Measurements from ENCODE around the gene KIF3C. TPM values are rescaled to one million over a fixed set of nuclear protein-coding genes. Genes with fewer than 3 reads are reported as not detected.

Gene KIF3C
- total and polyA plus RNA-seq, 5 experiments from 2014 or later, result 0.63 to 4.9 (median 1.1) TPM

DNA sequence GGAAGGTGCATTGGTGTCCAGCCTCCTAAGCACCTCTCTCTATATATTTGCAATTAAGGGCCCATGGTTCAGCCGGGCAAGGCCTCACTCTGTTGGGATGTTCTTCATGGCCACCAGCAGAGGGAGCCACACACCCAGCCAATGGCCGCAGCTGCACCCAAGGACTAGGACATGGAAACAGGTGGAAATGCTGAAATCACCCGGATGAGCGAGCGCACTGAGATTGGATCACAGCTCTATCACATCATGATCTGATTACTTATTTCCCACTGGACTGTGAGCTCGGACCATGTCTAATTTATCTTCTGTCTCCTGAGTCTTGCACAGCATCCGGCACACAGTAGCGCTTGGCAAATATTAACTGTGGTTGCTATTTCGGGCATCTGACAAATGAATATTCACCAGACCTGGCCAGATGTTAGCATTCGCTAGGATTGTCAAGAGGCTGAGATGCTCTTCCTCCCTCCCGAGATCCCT, 31.2 kb downstream of the KIF3C start:
- H3K36me3 Mint-ChIP-seq, result no peaks in the 10 kb centered on the region
- no peak overlapping the region for H3K27ac Mint-ChIP-seq
- peaks cover 0 to 2% (median 1%) of the 10 kb centered on the region in 4 donors for H3K4me1 Mint-ChIP-seq
- H3K4me3 Mint-ChIP-seq, result no peak overlapping the region
- no peaks in the 10 kb centered on the region for H3K9me3 Mint-ChIP-seq
- no peaks in the 10 kb centered on the region for H3K27me3 Mint-ChIP-seq
- POLR2A ChIA-PET, result no interaction called here
- DNase-seq (peak; percentile 33 to 77 (median 62)), ATAC-seq (peak; percentile 95 to 99)

DNA sequence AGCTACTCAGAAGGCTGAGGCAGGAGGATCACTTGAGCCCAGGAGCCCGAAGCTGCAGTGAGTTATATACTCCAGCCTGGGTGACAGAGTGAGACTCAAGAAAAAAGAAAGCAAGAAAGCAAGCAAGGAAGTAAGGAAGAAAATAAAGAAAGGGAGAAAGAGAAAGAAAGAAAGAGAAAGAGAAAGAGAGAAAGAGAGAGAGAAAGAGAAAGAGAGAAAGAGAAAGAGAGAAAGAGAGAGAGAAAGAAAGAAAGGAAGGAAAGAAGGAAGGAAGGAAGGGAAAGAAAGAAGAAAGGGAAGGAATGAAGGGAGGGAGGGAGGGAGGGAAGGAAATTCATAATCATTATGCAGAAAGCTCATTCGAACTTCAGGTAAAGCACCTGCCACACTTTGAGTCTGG, 33.9 kb downstream of the KIF3C start:
- ATAC-seq (no peak), DNase-seq (no peak)
- H3K27ac Mint-ChIP-seq, result no peak overlapping the region
- H3K36me3 Mint-ChIP-seq, result no peaks in the 10 kb centered on the region
- no peak overlapping the region for H3K4me3 Mint-ChIP-seq
- H3K9me3 Mint-ChIP-seq, result no peaks in the 10 kb centered on the region
- POLR2A ChIA-PET, result interaction anchor here (0.6 kb wide), 1 partner anchor 25 kb away, joined by 4 read pairs; no protein-coding TSS in a partner anchor
- H3K4me1 Mint-ChIP-seq, result peaks cover 0 to 2% (median 1%) of the 10 kb centered on the region in 4 donors
- no peaks in the 10 kb centered on the region for H3K27me3 Mint-ChIP-seq

DNA sequence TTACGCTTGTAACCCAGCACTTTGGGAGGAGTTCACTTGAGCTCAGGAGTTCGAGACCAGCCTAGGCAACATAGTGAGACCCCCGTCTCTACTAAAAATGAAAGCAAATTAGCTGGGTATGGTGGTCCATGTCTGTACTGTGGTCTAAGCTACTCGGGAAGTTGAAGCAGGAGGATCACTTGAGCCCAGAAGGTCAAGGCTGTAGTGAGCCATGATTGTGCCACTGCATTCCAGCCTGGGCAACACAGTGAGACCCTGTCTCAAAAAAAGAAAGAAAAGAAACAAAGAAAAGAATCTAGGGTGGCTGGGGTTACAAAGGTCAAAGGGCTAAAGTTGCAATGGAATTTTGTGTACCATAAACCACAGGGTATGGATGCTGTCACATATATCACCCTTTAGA, 41.3 kb downstream of the KIF3C start:
- H3K27me3 Mint-ChIP-seq, result no peaks in the 10 kb centered on the region
- no peak overlapping the region for H3K4me3 Mint-ChIP-seq
- H3K4me1 Mint-ChIP-seq, result peaks cover 0 to 3% (median 0%) of the 10 kb centered on the region in 4 donors
- no peak for DNase-seq
- peaks cover 0 to 6% (median 4%) of the 10 kb centered on the region in 3 donors for H3K36me3 Mint-ChIP-seq
- no peaks in the 10 kb centered on the region for H3K9me3 Mint-ChIP-seq
- POLR2A ChIA-PET, result no interaction called here
- ATAC-seq, result no peak
- H3K27ac Mint-ChIP-seq, result no peak overlapping the region

- Mint-ChIP-seq H3K4me1 (peaks cover 0 to 3% (median 0%) of the 10 kb centered on the region in 4 donors), H3K4me3 (no peak overlapping the region), H3K36me3 (peaks cover 0 to 6% (median 4%) of the 10 kb centered on the region in 3 donors), H3K27ac (peak overlapping the region in 1 of 10 donors; percentile 86), H3K9me3 (no peaks in the 10 kb centered on the region), H3K27me3 (no peaks in the 10 kb centered on the region)
- ATAC-seq, result no peak
- DNase-seq, result no peak
- POLR2A ChIA-PET, result no interaction called here
Measured at GRCh38 chr2:25939257-25939668, 43.0 kb downstream of the KIF3C start.

- H3K4me1 Mint-ChIP-seq, result peaks cover 0 to 3% (median 0%) of the 10 kb centered on the region in 4 donors
- DNase-seq (no peak), ATAC-seq (no peak)
- H3K9me3 Mint-ChIP-seq, result no peaks in the 10 kb centered on the region
- no peak overlapping the region for H3K4me3 Mint-ChIP-seq
- POLR2A ChIA-PET, result no interaction called here
- peaks cover 0 to 11% (median 4%) of the 10 kb centered on the region in 3 donors for H3K36me3 Mint-ChIP-seq
- no peaks in the 10 kb centered on the region for H3K27me3 Mint-ChIP-seq
- H3K27ac Mint-ChIP-seq, result peak overlapping the region in 1 of 10 donors; percentile 12
Measured at GRCh38 chr2:25938345-25938744, 44.0 kb downstream of the KIF3C start.

- H3K4me3 Mint-ChIP-seq, result no peak overlapping the region
- no peak for ATAC-seq
- H3K9me3 Mint-ChIP-seq, result no peaks in the 10 kb centered on the region
- DNase-seq, result no peak
- H3K36me3 Mint-ChIP-seq, result peaks cover 0 to 11% (median 4%) of the 10 kb centered on the region in 3 donors
- H3K27ac Mint-ChIP-seq, result peak overlapping the region in 1 of 10 donors; percentile 63
- POLR2A ChIA-PET, result no interaction called here
- no peaks in the 10 kb centered on the region for H3K27me3 Mint-ChIP-seq
- peaks cover 0 to 3% (median 0%) of the 10 kb centered on the region in 4 donors for H3K4me1 Mint-ChIP-seq
Measured at GRCh38 chr2:25936889-25937545, 45.3 kb downstream of the KIF3C start.

- DNase-seq, result no peak
- peaks cover 0 to 6% (median 3%) of the 10 kb centered on the region in 3 donors for H3K36me3 Mint-ChIP-seq
- H3K4me1 Mint-ChIP-seq, result peaks cover 0 to 2% (median 0%) of the 10 kb centered on the region in 4 donors
- no peaks in the 10 kb centered on the region for H3K27me3 Mint-ChIP-seq
- no peaks in the 10 kb centered on the region for H3K9me3 Mint-ChIP-seq
- ATAC-seq, result no peak
- no peak overlapping the region for H3K4me3 Mint-ChIP-seq
- POLR2A ChIA-PET, result no interaction called here
- H3K27ac Mint-ChIP-seq, result no peak overlapping the region
Measured at GRCh38 chr2:25933622-25934021, 48.7 kb downstream of the KIF3C start.

GRCh38 chr2:25929789-25930473, 52.4 kb downstream of the KIF3C start:
- Mint-ChIP-seq H3K27ac (peak overlapping the region in 1 of 10 donors; percentile 46), H3K4me1 (no peaks in the 10 kb centered on the region), H3K36me3 (peaks cover 0 to 17% (median 7%) of the 10 kb centered on the region in 3 donors), H3K9me3 (no peaks in the 10 kb centered on the region), H3K27me3 (no peaks in the 10 kb centered on the region), H3K4me3 (no peak overlapping the region)
- DNase-seq (no peak), ATAC-seq (no peak)
- POLR2A ChIA-PET, result no interaction called here

- POLR2A ChIA-PET, result no interaction called here
- no peak overlapping the region for H3K4me3 Mint-ChIP-seq
- ATAC-seq (no peak), DNase-seq (no peak)
- H3K27ac Mint-ChIP-seq, result no peak overlapping the region
- H3K36me3 Mint-ChIP-seq, result peaks cover 0 to 13% (median 7%) of the 10 kb centered on the region in 3 donors
- no peaks in the 10 kb centered on the region for H3K27me3 Mint-ChIP-seq
- H3K9me3 Mint-ChIP-seq, result no peaks in the 10 kb centered on the region
- H3K4me1 Mint-ChIP-seq, result no peaks in the 10 kb centered on the region
Measured at GRCh38 chr2:25928668-25929067, 53.6 kb downstream of the KIF3C start.

DNA sequence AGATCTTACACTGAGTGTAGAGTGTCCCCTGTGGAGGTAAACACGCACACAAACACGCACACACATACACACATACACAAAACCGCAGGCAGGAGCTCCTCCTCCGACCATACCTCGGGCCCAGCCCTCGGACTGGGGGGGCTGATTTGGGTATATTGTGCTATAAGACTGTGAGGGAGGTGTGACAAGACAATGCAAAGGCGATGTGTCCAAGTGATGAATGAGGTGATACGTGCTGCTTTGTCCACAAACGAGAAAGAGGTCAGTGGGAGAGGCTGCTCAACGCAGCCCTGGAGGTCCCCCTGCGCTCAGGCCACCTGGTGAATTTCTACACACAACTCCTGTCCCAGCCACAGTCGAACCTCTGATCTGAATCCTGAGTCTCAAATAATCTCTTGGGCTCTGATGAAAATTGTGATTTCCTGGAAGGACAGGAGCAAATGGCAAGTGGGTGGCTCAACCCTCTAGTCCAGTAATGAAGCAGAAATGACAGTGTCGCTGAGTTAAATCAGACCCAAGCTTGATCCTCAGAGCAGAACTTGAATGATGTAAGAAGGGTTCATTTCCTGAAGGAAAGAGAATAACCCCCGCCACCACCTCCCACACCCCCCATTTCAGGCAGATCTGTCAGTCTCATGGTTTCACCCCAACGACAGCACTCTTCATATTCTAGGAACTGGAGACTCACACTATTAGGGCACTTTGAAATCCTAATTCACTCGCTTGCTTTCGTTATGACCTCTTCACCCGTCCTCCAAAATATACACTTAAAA, 55.1 kb downstream of the KIF3C start:
- no peak for DNase-seq

GRCh38 chr2:25922501-25922900, 59.8 kb downstream of the KIF3C start:
- POLR2A ChIA-PET, result no interaction called here
- H3K4me1 Mint-ChIP-seq, result no peaks in the 10 kb centered on the region
- ATAC-seq (no peak), DNase-seq (no peak)
- H3K27ac Mint-ChIP-seq, result no peak overlapping the region
- H3K36me3 Mint-ChIP-seq, result no peaks in the 10 kb centered on the region
- H3K9me3 Mint-ChIP-seq, result no peaks in the 10 kb centered on the region
- no peak overlapping the region for H3K4me3 Mint-ChIP-seq
- H3K27me3 Mint-ChIP-seq, result no peaks in the 10 kb centered on the region

More for the DNA sequence above, 55.1 kb downstream of the KIF3C start:
- Mint-ChIP-seq H3K36me3 (peaks cover 0 to 12% (median 7%) of the 10 kb centered on the region in 3 donors), H3K4me3 (no peak overlapping the region), H3K9me3 (no peaks in the 10 kb centered on the region), H3K4me1 (no peaks in the 10 kb centered on the region), H3K27me3 (no peaks in the 10 kb centered on the region), H3K27ac (peak overlapping the region in 1 of 10 donors; percentile 19)
- POLR2A ChIA-PET, result no interaction called here
- no peak for ATAC-seq

- Mint-ChIP-seq H3K4me3 (no peak overlapping the region), H3K36me3 (no peaks in the 10 kb centered on the region), H3K9me3 (no peaks in the 10 kb centered on the region), H3K4me1 (peaks cover 6 to 11% (median 9%) of the 10 kb centered on the region in 4 donors), H3K27ac (no peak overlapping the region), H3K27me3 (no peaks in the 10 kb centered on the region)
- POLR2A ChIA-PET, result no interaction called here
- DNase-seq (no peak), ATAC-seq (no peak)
Measured at GRCh38 chr2:25920786-25921415, 61.4 kb downstream of the KIF3C start.

Measured in naive thymus-derived CD8-positive, alpha-beta T cell (primary cell).